Smooth muscle cell (in vitro differentiated cells): ENCODE data around the gene TNS1. TPM values are rescaled to one million over a fixed set of nuclear protein-coding genes. Genes with fewer than 3 reads are reported as not detected.
"Not testable (repeated sequence)": the region's sequence is repeated elsewhere in the genome, so short reads cannot be mapped to it uniquely, and the experiment has no call there.

Experiments
- DNase-seq: peaks from one replicate; lab custom pipeline; 2025; ENCODE audit not compliant: unreplicated experiment; lab: John Stamatoyannopoulos, UW
- H2AFZ ChIP-seq: fragments of 200-600 bp; sonication (generic); 2 replicates; pipeline ENCODE4 v1.6.0; 2016; ENCODE audit warnings: antibody characterized with exemption, low read depth, mild to moderate bottlenecking
- H3F3A ChIP-seq: fragments of 200-600 bp; sonication (generic); 2 replicates; pipeline ENCODE4 v1.6.0; 2017; ENCODE audit warnings: antibody characterized with exemption, low read depth
- H3K27ac ChIP-seq: fragments of 200-600 bp; sonication (generic); 2 replicates; pipeline ENCODE4 v1.5.1; 2016; ENCODE audit warnings: low read depth, mild to moderate bottlenecking
- H3K27me3 ChIP-seq: fragments of 200-600 bp; sonication (generic); 2 replicates; pipeline ENCODE4 v1.6.1; 2016; ENCODE audit warnings: low read depth, mild to moderate bottlenecking
- H3K36me3 ChIP-seq: fragments of 200-600 bp; sonication (generic); 2 replicates; pipeline ENCODE4 v1.5.1; 2016; ENCODE audit warnings: low read depth
- H3K4me1 ChIP-seq: fragments of 200-600 bp; sonication (generic); 2 replicates; pipeline ENCODE4 v1.5.1; 2016; ENCODE audit warnings: low read depth
- H3K4me2 ChIP-seq: fragments of 200-600 bp; sonication (generic); 2 replicates; pipeline ENCODE4 v1.6.0; 2016; ENCODE audit warnings: mild to moderate bottlenecking
- H3K4me3 ChIP-seq: fragments of 200-600 bp; sonication (generic); 2 replicates; pipeline ENCODE4 v1.5.1; 2016; ENCODE audit warnings: mild to moderate bottlenecking
- H3K79me2 ChIP-seq: fragments of 200-600 bp; sonication (generic); 2 replicates; pipeline ENCODE4 v1.6.0; 2016; ENCODE audit warnings: low read depth, mild to moderate bottlenecking
- H3K9ac ChIP-seq: fragments of 200-600 bp; sonication (generic); 2 replicates; pipeline ENCODE4 v1.6.0; 2016; ENCODE audit warnings: low read depth
- H3K9me3 ChIP-seq: fragments of 200-600 bp; sonication (generic); replicated peaks from 2 replicates; pipeline ENCODE4 v1.5.1; 2016; ENCODE audit warnings: low read depth
- H4K20me1 ChIP-seq: fragments of 200-600 bp; sonication (generic); 2 replicates; pipeline ENCODE4 v1.6.0; 2016; ENCODE audit warnings: low read depth
- WGBS: methylation state at CpG from one replicate; pipeline ENCODE4 v1.1.7; 2016; ENCODE audit warnings: low lambda C conversion rate; 5-methylcytosine and 5-hydroxymethylcytosine counted together
- polyA plus RNA-seq: library from polyadenylated mRNA; unstranded; fragments of >200 nt; fragmentation: Nextera tagmentation; extraction: Ambion mirVana; gene quantifications from 2 replicates; pipeline ENCODE4 v1.2.1, GENCODE V29; 2016
- total RNA-seq: library from RNA; depleted of rRNA; stranded (reverse); fragments of >200 nt; gene quantifications from 2 replicates; pipeline ENCODE4 v1.2.3, GENCODE V29; 2014
- TF ChIP-seq, protein P1 (sequence below): fragments of 200-600 bp; sonication (generic); IDR thresholded peaks from 2 replicates; pipeline ENCODE4 v1.5.1; 2017; ENCODE audit warnings: borderline replicate concordance, mild to moderate bottlenecking, antibody characterized with exemption; ENCODE audit not compliant: insufficient read depth, poor library complexity, severe bottlenecking

TNS1 gene
- total and polyA plus RNA-seq, 2 experiments from 2014 or later = 52.3 to 61.5 TPM

DNA sequence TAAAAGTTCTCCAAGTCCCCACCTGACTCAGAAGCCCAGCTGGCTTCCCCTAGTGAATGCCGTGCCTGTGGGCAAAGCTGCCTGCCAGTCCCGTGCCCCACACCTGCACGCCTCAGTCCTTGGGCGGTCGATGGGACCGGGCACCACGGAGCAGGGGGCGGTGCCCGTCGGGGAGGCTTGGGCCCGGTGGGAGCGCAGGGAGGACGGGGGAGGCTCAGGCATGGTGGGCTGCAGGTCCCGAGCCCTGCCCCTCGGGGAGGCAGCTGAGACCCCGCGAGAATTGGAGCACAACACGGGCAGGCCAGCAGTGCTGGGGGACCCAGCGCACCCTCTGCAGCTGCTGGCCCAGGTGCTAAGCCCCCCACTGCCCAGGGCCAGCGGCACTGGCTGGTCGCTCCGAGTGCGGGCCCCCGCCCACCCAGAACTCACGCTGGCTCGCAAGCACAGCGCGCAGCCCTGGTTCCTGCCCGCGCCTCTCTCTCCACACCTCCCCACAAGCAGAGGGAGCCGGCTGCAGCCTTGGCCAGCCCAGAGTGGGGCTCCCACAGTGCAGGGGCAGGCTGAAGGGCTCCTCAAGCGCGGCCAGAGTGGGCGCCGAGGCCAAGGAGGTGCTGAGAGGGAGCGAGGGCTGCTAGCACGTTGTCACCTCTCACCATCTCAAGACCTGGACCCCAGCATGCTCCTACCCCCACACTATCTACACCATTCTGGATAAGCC lies 215.5 kb downstream of the TNS1 start:
- Histone ChIP-seq H2AFZ (no peak overlapping the region), H3F3A (peaks cover 9% of the 10 kb centered on the region), H3K9ac (no peak overlapping the region), H3K4me3 (no peak overlapping the region), H3K9me3 (peaks cover 4% of the 10 kb centered on the region), H3K36me3 (no peaks in the 10 kb centered on the region), H3K4me1 (no peaks in the 10 kb centered on the region), H3K27me3 (no peaks in the 10 kb centered on the region), H3K4me2 (no peak overlapping the region), H4K20me1 (no peaks in the 10 kb centered on the region), H3K27ac (no peak overlapping the region), H3K79me2 (no peaks in the 10 kb centered on the region)
- TF ChIP-seq, protein P1, sequence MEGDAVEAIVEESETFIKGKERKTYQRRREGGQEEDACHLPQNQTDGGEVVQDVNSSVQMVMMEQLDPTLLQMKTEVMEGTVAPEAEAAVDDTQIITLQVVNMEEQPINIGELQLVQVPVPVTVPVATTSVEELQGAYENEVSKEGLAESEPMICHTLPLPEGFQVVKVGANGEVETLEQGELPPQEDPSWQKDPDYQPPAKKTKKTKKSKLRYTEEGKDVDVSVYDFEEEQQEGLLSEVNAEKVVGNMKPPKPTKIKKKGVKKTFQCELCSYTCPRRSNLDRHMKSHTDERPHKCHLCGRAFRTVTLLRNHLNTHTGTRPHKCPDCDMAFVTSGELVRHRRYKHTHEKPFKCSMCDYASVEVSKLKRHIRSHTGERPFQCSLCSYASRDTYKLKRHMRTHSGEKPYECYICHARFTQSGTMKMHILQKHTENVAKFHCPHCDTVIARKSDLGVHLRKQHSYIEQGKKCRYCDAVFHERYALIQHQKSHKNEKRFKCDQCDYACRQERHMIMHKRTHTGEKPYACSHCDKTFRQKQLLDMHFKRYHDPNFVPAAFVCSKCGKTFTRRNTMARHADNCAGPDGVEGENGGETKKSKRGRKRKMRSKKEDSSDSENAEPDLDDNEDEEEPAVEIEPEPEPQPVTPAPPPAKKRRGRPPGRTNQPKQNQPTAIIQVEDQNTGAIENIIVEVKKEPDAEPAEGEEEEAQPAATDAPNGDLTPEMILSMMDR = no peak
- DNase-seq = no peak
- 97% methylated on average over 27 of the region's 37 CpGs for WGBS

GRCh38 chr2:217786560-217786959 lies 216.2 kb downstream of the TNS1 start:
- not testable (repeated sequence) for DNase-seq, H3K4me3 ChIP-seq, H3K27ac ChIP-seq, H3K9me3 ChIP-seq, H3K4me2 ChIP-seq, H3K9ac ChIP-seq, H3K4me1 ChIP-seq, H3K36me3 ChIP-seq, H3F3A ChIP-seq, H2AFZ ChIP-seq, H3K79me2 ChIP-seq, H3K27me3 ChIP-seq, H4K20me1 ChIP-seq
- WGBS = 93% methylated on average over 5 of the region's 5 CpGs

GRCh38 chr2:217785544-217786045 lies 217.2 kb downstream of the TNS1 start:
- Histone ChIP-seq H3K27me3 (no peaks in the 10 kb centered on the region), H2AFZ (no peak overlapping the region), H3K79me2 (no peaks in the 10 kb centered on the region), H3K27ac (no peak overlapping the region), H3F3A (no peaks in the 10 kb centered on the region), H4K20me1 (no peaks in the 10 kb centered on the region), H3K9ac (no peak overlapping the region), H3K9me3 (peaks cover 4% of the 10 kb centered on the region), H3K4me3 (no peak overlapping the region), H3K36me3 (peaks cover 7% of the 10 kb centered on the region), H3K4me1 (no peaks in the 10 kb centered on the region), H3K4me2 (no peak overlapping the region)
- WGBS = 25% methylated on average over 10 of the region's 10 CpGs
- peak; percentile 39 for DNase-seq
- TF ChIP-seq, protein P1 = peak; percentile 94

- no peak overlapping the region for H3K27ac ChIP-seq
- no peaks in the 10 kb centered on the region for H3K4me1 ChIP-seq
- no peak overlapping the region for H3K4me2 ChIP-seq
- TF ChIP-seq, protein P1 = no peak
- H2AFZ ChIP-seq = no peak overlapping the region
- peaks cover 4% of the 10 kb centered on the region for H3K9me3 ChIP-seq
- peaks cover 7% of the 10 kb centered on the region for H3K36me3 ChIP-seq
- no peak overlapping the region for H3K4me3 ChIP-seq
- H3K79me2 ChIP-seq = no peaks in the 10 kb centered on the region
- 72% methylated on average over 14 of the region's 14 CpGs for WGBS
- H3K27me3 ChIP-seq = no peaks in the 10 kb centered on the region
- H4K20me1 ChIP-seq = no peaks in the 10 kb centered on the region
- DNase-seq = no peak
- H3K9ac ChIP-seq = no peak overlapping the region
- H3F3A ChIP-seq = no peaks in the 10 kb centered on the region
Observed at GRCh38 chr2:217784996-217785543, 217.7 kb downstream of the TNS1 start.
